Caco-2 (cell line): ENCODE results near the gene ZNF579. TPM values are rescaled to one million over a fixed set of nuclear protein-coding genes. Genes with fewer than 3 reads are reported as not detected.

Source experiments
- BruUV-seq: library from RNA; stranded (reverse); fragments of 400-500 nt; replicated peaks from 2 replicates; lab custom pipeline; 2021; lab: Mats Ljungman, UMichigan
- CTCF ChIA-PET: fragments of 300-600 bp; sonication (Branson Sonifier 250); formaldehyde crosslinking; loops from one replicate; lab custom pipeline; 2022; ENCODE audit warnings: antibody characterized with exemption; lab: Charles Lee
- POLR2A ChIA-PET: fragments of 300-600 bp; sonication (Branson Sonifier 250); formaldehyde crosslinking; loops from one replicate; lab custom pipeline; 2022; ENCODE audit warnings: antibody characterized with exemption; lab: Charles Lee
- DNase-seq, 2 experiments: peaks; one replicate each; pipeline versions ENCODE4 v3.0.0 to v3.0.0-alpha.2; 2020 to 2022
- H3K27me3 ChIP-seq: replicated peaks from 2 replicates; pipeline ENCODE4 v1.6.0; 2011; ENCODE audit warnings: low read length; ENCODE audit not compliant: control insufficient read depth, insufficient read depth
- H3K36me3 ChIP-seq: 2 replicates; pipeline ENCODE4 v1.5.1; 2011; ENCODE audit warnings: low read length; ENCODE audit not compliant: control insufficient read depth, insufficient read depth
- H3K4me1 ChIP-seq: fragments of 250-450 bp; sonication (Bioruptor Pico); 2 replicates; pipeline ENCODE4 v1.5.1; 2020; ENCODE audit warnings: mild to moderate bottlenecking
- H3K4me3 ChIP-seq: 2 replicates; pipeline ENCODE4 v1.5.1; 2011; ENCODE audit warnings: low read depth, mild to moderate bottlenecking, control low read depth, low read length
- H3K9me3 ChIP-seq: fragments of 250-450 bp; sonication (Bioruptor Pico); 2 replicates; pipeline ENCODE4 v1.5.1; 2020; ENCODE audit warnings: mild to moderate bottlenecking, moderate library complexity
- H3K27ac Mint-ChIP-seq: one replicate; pipeline ENCODE4 v1.8.0; 2022; ENCODE audit warnings: mixed read lengths; ENCODE audit not compliant: unreplicated experiment
- H3K27me3 Mint-ChIP-seq: one replicate; pipeline ENCODE4 v1.8.0; 2022; ENCODE audit warnings: mixed read lengths; ENCODE audit not compliant: insufficient read depth, unreplicated experiment
- H3K36me3 Mint-ChIP-seq: one replicate; pipeline ENCODE4 v1.8.0; 2022; ENCODE audit warnings: mild to moderate bottlenecking, mixed read lengths; ENCODE audit not compliant: insufficient read depth, unreplicated experiment
- H3K4me1 Mint-ChIP-seq: one replicate; pipeline ENCODE4 v1.8.0; 2022; ENCODE audit warnings: low read depth, mixed read lengths; ENCODE audit not compliant: unreplicated experiment
- H3K4me3 Mint-ChIP-seq: one replicate; pipeline ENCODE4 v1.8.0; 2022; ENCODE audit warnings: mild to moderate bottlenecking, moderate library complexity, mixed read lengths; ENCODE audit not compliant: unreplicated experiment
- H3K9me3 Mint-ChIP-seq: one replicate; pipeline ENCODE4 v1.8.0; 2022; ENCODE audit warnings: mixed read lengths; ENCODE audit not compliant: unreplicated experiment
- CTCF ChIP-seq, 2 experiments: fragments of 200-600 bp in 1 of 2; IDR thresholded peaks; 1 replicate in 1 of 2; 2 replicates in 1 of 2; pipeline versions ENCODE4 v1.5.1 to v1.8.0; 2011 to 2022; ENCODE audit warnings: antibody characterized with exemption in 1 of 2, control low read depth in 1 of 2, inconsistent platforms in 1 of 2, low read depth in 1 of 2, low read length in 1 of 2, mild to moderate bottlenecking in 1 of 2, moderate library complexity in 1 of 2; ENCODE audit not compliant: insufficient read depth in 1 of 2, severe bottlenecking in 1 of 2, unreplicated experiment in 1 of 2
- intact Hi-C: fragments of 100-400 bp; cut with micrococcal nuclease; formaldehyde crosslinking; loops from one replicate; pipeline ENCODE4 v1.10.0; 2022; ENCODE audit not compliant: unreplicated experiment
- total RNA-seq: library from RNA; stranded (reverse); gene quantifications from 2 replicates; pipeline ENCODE4 v1.2.3, GENCODE V29; 2022

ZNF579 gene
- total RNA-seq, 1 experiment from 2014 or later = 30.4 TPM

DNA sequence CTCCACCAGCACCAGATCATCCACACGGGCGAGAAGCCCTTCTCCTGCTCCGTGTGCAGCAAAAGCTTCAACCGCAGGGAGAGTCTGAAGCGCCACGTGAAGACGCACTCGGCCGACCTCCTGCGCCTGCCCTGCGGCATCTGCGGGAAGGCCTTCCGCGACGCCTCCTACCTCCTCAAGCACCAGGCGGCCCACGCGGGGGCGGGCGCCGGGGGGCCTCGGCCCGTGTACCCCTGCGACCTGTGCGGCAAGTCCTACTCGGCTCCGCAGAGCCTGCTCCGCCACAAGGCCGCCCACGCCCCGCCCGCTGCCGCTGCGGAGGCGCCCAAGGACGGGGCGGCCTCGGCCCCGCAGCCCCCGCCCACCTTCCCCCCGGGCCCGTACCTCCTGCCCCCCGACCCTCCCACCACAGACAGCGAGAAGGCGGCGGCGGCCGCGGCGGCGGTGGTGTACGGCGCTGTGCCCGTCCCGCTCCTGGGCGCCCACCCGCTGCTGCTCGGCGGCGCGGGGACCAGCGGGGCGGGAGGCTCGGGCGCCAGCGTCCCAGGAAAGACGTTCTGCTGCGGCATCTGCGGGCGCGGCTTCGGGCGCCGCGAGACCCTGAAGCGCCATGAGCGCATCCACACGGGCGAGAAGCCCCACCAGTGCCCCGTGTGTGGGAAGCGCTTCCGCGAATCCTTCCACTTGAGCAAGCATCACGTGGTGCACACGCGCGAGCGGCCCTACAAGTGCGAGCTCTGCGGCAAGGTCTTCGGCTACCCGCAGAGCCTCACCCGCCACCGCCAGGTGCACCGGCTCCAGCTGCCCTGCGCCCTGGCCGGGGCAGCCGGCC is 34.3 kb upstream of the ZNF579 start:
- Mint-ChIP-seq H3K27ac (no peak overlapping the region), H3K4me3 (no peak overlapping the region), H3K27me3 (no peaks in the 10 kb centered on the region), H3K4me1 (no peaks in the 10 kb centered on the region), H3K9me3 (no peaks in the 10 kb centered on the region), H3K36me3 (peaks cover 30% of the 10 kb centered on the region)
- Histone ChIP-seq H3K4me1 (no peaks in the 10 kb centered on the region), H3K36me3 (no peaks in the 10 kb centered on the region; the same call in 1 of the 2 replicates), H3K9me3 (no peaks in the 10 kb centered on the region), H3K27me3 (no peaks in the 10 kb centered on the region), H3K4me3 (no peak overlapping the region)
- no peak for TF ChIP-seq CTCF (IDR thresholded peaks at IDR 0.05; ENCODE audit: insufficient read depth in 1 of 2, low read depth in 1 of 2, low read length in 1 of 2, severe bottlenecking in 1 of 2, unreplicated experiment in 1 of 2)
- POLR2A ChIA-PET = no interaction called here
- CTCF ChIA-PET = no interaction called here
- intact Hi-C loops = no loop called here
- DNase-seq = no peak
- BruUV-seq = no TSS peak

GRCh38 chr19:55613930-55614710 is 33.5 kb upstream of the ZNF579 start:
- H3K4me3 Mint-ChIP-seq = no peak overlapping the region
- peaks cover 23% of the 10 kb centered on the region for H3K36me3 Mint-ChIP-seq
- H3K4me1 Mint-ChIP-seq = no peaks in the 10 kb centered on the region
- Histone ChIP-seq H3K27me3 (no peaks in the 10 kb centered on the region), H3K36me3 (no peaks in the 10 kb centered on the region; the same call in 1 of the 2 replicates), H3K9me3 (no peaks in the 10 kb centered on the region), H3K4me1 (no peaks in the 10 kb centered on the region), H3K4me3 (no peak overlapping the region)
- H3K27ac Mint-ChIP-seq = no peak overlapping the region
- TF ChIP-seq CTCF (IDR thresholded peaks at IDR 0.05; ENCODE audit: insufficient read depth in 1 of 2, low read depth in 1 of 2, low read length in 1 of 2, severe bottlenecking in 1 of 2, unreplicated experiment in 1 of 2) = no peak
- POLR2A ChIA-PET = no interaction called here
- no peaks in the 10 kb centered on the region for H3K9me3 Mint-ChIP-seq
- intact Hi-C loops = no loop called here
- CTCF ChIA-PET = no interaction called here
- no peak for DNase-seq
- no peaks in the 10 kb centered on the region for H3K27me3 Mint-ChIP-seq
- no TSS peak for BruUV-seq

DNA sequence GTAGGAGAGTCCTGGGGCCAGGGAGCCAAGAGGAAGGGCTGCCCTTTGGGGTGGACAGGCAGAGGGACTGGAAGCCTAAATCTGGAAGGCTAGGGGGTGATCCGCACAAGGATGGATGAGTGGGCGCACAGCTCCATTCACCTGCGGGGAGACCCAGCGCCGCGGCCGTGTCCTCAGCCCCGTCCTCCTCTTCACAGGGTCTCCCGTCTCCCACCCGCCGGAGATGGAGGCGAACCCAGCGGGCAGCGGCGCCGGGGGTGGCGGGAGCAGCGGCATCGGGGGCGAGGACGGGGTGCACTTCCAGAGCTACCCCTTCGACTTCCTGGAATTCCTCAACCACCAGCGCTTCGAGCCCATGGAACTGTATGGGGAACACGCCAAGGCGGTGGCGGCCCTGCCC is 32.7 kb upstream of the ZNF579 start:
- Mint-ChIP-seq H3K4me1 (no peaks in the 10 kb centered on the region), H3K9me3 (no peaks in the 10 kb centered on the region), H3K27me3 (no peaks in the 10 kb centered on the region), H3K27ac (no peak overlapping the region), H3K36me3 (peaks cover 18% of the 10 kb centered on the region), H3K4me3 (no peak overlapping the region)
- CTCF ChIA-PET = no interaction called here
- H3K27me3 ChIP-seq = no peaks in the 10 kb centered on the region
- no peak for TF ChIP-seq CTCF (IDR thresholded peaks at IDR 0.05; ENCODE audit: insufficient read depth in 1 of 2, low read depth in 1 of 2, low read length in 1 of 2, severe bottlenecking in 1 of 2, unreplicated experiment in 1 of 2)
- POLR2A ChIA-PET = no interaction called here
- no peaks in the 10 kb centered on the region; the same call in 1 of the 2 replicates for H3K36me3 ChIP-seq
- intact Hi-C loops = no loop called here
- no peaks in the 10 kb centered on the region for H3K9me3 ChIP-seq
- no peaks in the 10 kb centered on the region for H3K4me1 ChIP-seq
- no peak for DNase-seq
- no peak overlapping the region for H3K4me3 ChIP-seq
- BruUV-seq = no TSS peak
